ENCODE results near the gene RPS6KA1.
"Not testable (repeated sequence)": the region's sequence is repeated elsewhere in the genome, so short reads cannot be mapped to it uniquely, and the experiment has no call there.

The RPS6KA1 gene

GRCh38 chr1:26556111-26556510 lies 26.6 kb downstream of the RPS6KA1 start:
- DNase-seq = no peak

- DNase-seq = no peak
Measured at GRCh38 chr1:26557008-26557407, 27.4 kb downstream of the RPS6KA1 start.

GRCh38 chr1:26558685-26559048 lies 29.1 kb downstream of the RPS6KA1 start:
- DNase-seq = no peak

GRCh38 chr1:26560403-26560780 lies 30.8 kb downstream of the RPS6KA1 start:
- DNase-seq = no peak

- no peak for DNase-seq
Measured at GRCh38 chr1:26570287-26570686, 40.7 kb downstream of the RPS6KA1 start.

GRCh38 chr1:26571381-26571780 lies 41.8 kb downstream of the RPS6KA1 start:
- no peak for DNase-seq

GRCh38 chr1:26574018-26574417 lies 44.5 kb downstream of the RPS6KA1 start:
- no peak for DNase-seq

GRCh38 chr1:26574719-26575251 lies 45.2 kb downstream of the RPS6KA1 start:
- DNase-seq = peak; percentile 28

GRCh38 chr1:26575348-26575747 lies 45.8 kb downstream of the RPS6KA1 start:
- no peak for DNase-seq

GRCh38 chr1:26578167-26578566 lies 48.6 kb downstream of the RPS6KA1 start:
- DNase-seq = no peak

- DNase-seq = no peak
Measured at GRCh38 chr1:26579681-26580111, 50.1 kb downstream of the RPS6KA1 start.

GRCh38 chr1:26580116-26580515 lies 50.6 kb downstream of the RPS6KA1 start:
- DNase-seq = no peak

GRCh38 chr1:26581287-26581651 lies 51.7 kb downstream of the RPS6KA1 start:
- no peak for DNase-seq

- no peak for DNase-seq
Measured at GRCh38 chr1:26582053-26582835, 52.7 kb downstream of the RPS6KA1 start.

- DNase-seq = no peak
Measured at GRCh38 chr1:26582836-26583460, 53.4 kb downstream of the RPS6KA1 start.

- no peak for DNase-seq
Measured at GRCh38 chr1:26583646-26584485, 54.3 kb downstream of the RPS6KA1 start.

- DNase-seq = not testable (repeated sequence)
Measured at GRCh38 chr1:26584588-26584987, 55.0 kb downstream of the RPS6KA1 start.

- no peak for DNase-seq
Measured at GRCh38 chr1:26585471-26585870, 55.9 kb downstream of the RPS6KA1 start.

GRCh38 chr1:26593385-26593784 lies 63.8 kb downstream of the RPS6KA1 start:
- DNase-seq = no peak

GRCh38 chr1:26594593-26594992 lies 65.0 kb downstream of the RPS6KA1 start:
- DNase-seq = not testable (repeated sequence)

- DNase-seq = no peak
Measured at GRCh38 chr1:26597629-26598039, 68.1 kb downstream of the RPS6KA1 start.

GRCh38 chr1:26598890-26599289 lies 69.3 kb downstream of the RPS6KA1 start:
- no peak for DNase-seq

- DNase-seq = peak; percentile 35
Measured at GRCh38 chr1:26602378-26602959, 72.9 kb downstream of the RPS6KA1 start.
